ENCODE results near the gene ENC1. TPM values are rescaled to one million over a fixed set of nuclear protein-coding genes. Genes with fewer than 3 reads are reported as not detected.

Gene ENC1
- total RNA-seq, 1 donor from 2014 or later: 6.6 TPM

- DNase-seq: no peak
- CTCF ChIA-PET: interaction anchor here (1.6 to 1.8 kb wide), 2 partner anchors 732 to 1044 kb away, joined by 3 to 6 read pairs; no protein-coding TSS in a partner anchor
- POLR2A ChIA-PET: interaction anchor here (0.6 kb wide), 1 partner anchor 20 kb away, joined by 7 read pairs; no protein-coding TSS in a partner anchor
- no peak for ATAC-seq (ENCODE audit: low read depth)
- Mint-ChIP-seq H3K9me3 (no peaks in the 10 kb centered on the region), H3K4me1 (peaks cover 51% of the 10 kb centered on the region), H3K4me3 (no peak overlapping the region), H3K36me3 (ENCODE audit: low read depth) (peaks cover 10% of the 10 kb centered on the region), H3K27ac (no peak overlapping the region), H3K27me3 (no peaks in the 10 kb centered on the region)
- intact Hi-C loops (cut with micrococcal nuclease): loop anchor here (10.0 kb wide), 1 partner anchor 1210 kb away; no protein-coding TSS in a partner anchor
- TF ChIP-seq CTCF (IDR thresholded peaks at IDR 0.05): no peak
These were observed 5.8 kb downstream of the ENC1 start for GRCh38 chr5:74634611-74635286.

- intact Hi-C loops (cut with micrococcal nuclease): loop anchor here (10.0 kb wide), 1 partner anchor 1211 kb away; no protein-coding TSS in a partner anchor
- peaks cover 10% of the 10 kb centered on the region for H3K36me3 Mint-ChIP-seq (ENCODE audit: low read depth)
- TF ChIP-seq CTCF (IDR thresholded peaks at IDR 0.05): no peak
These were observed 6.8 kb downstream of the ENC1 start for GRCh38 chr5:74633695-74634094.

GRCh38 chr5:74632947-74633356 lies 7.6 kb downstream of the ENC1 start:
- H3K9me3 Mint-ChIP-seq: no peaks in the 10 kb centered on the region
- H3K36me3 Mint-ChIP-seq (ENCODE audit: low read depth): peaks cover 10% of the 10 kb centered on the region
- TF ChIP-seq CTCF (IDR thresholded peaks at IDR 0.05): no peak
- intact Hi-C loops (cut with micrococcal nuclease): loop anchor here (10.0 kb wide), 1 partner anchor 1212 kb away; no protein-coding TSS in a partner anchor
- H3K4me1 Mint-ChIP-seq: peaks cover 33% of the 10 kb centered on the region
- H3K27ac Mint-ChIP-seq: peak overlapping the region; percentile 83
- CTCF ChIA-PET: interaction anchor here (1.2 to 1.8 kb wide), 3 partner anchors 16 to 1042 kb away, joined by 3 to 6 read pairs (median 3); no protein-coding TSS in a partner anchor
- H3K27me3 Mint-ChIP-seq: no peaks in the 10 kb centered on the region
- DNase-seq (no peak), ATAC-seq (ENCODE audit: low read depth) (no peak)
- no peak overlapping the region for H3K4me3 Mint-ChIP-seq
- POLR2A ChIA-PET: interaction anchor here (4.2 kb wide), 1 partner anchor 8 kb away, joined by 42 read pairs; the partner anchor contains the start of gene ENC1

More at GRCh38 chr5:74633695-74634094, 6.8 kb downstream of the ENC1 start:
- no peak for DNase-seq
- no peak for ATAC-seq (ENCODE audit: low read depth)
- Mint-ChIP-seq H3K4me1 (peaks cover 40% of the 10 kb centered on the region), H3K27me3 (no peaks in the 10 kb centered on the region), H3K27ac (no peak overlapping the region), H3K4me3 (no peak overlapping the region), H3K9me3 (no peaks in the 10 kb centered on the region)
- ChIA-PET POLR2A (interaction anchor here (0.6 kb wide), 1 partner anchor 19 kb away, joined by 7 read pairs; no protein-coding TSS in a partner anchor), CTCF (interaction anchor here (1.2 to 1.8 kb wide), 3 partner anchors 16 to 1042 kb away, joined by 3 to 6 read pairs (median 3); no protein-coding TSS in a partner anchor)

GRCh38 chr5:74631081-74631953 lies 9.2 kb downstream of the ENC1 start:
- peaks cover 10% of the 10 kb centered on the region for H3K36me3 Mint-ChIP-seq (ENCODE audit: low read depth)
- peak; percentile 93 for ATAC-seq (ENCODE audit: low read depth)
- DNase-seq: no peak
- H3K4me3 Mint-ChIP-seq: peak overlapping the region; percentile 58
- ChIA-PET POLR2A (interaction anchor here (1.0 to 4.2 kb wide), 3 partner anchors 10 to 141 kb away, joined by 3 to 42 read pairs (median 5); partner anchors contain the start of genes ENC1, GFM2 and NSA2), CTCF (interaction anchor here (0.9 to 1.0 kb wide), 2 partner anchors 9 to 11 kb away, joined by 3 to 4 read pairs; partner anchors contain the start of gene ENC1)
- H3K9me3 Mint-ChIP-seq: no peaks in the 10 kb centered on the region
- intact Hi-C loops (cut with micrococcal nuclease): loop anchor here (1.0 to 10.0 kb wide), 4 partner anchors 8 to 1213 kb away; partner anchors contain the start of gene HEXB
- no peak for TF ChIP-seq CTCF (IDR thresholded peaks at IDR 0.05)
- peaks cover 33% of the 10 kb centered on the region for H3K4me1 Mint-ChIP-seq
- H3K27ac Mint-ChIP-seq: peak overlapping the region; percentile 83
- H3K27me3 Mint-ChIP-seq: no peaks in the 10 kb centered on the region

Data from activated B cell treated with CpG ODN at 0.5 μM for 24 hours (primary cell).